Sciatic nerve (tissue), 2 donors: ENCODE data around the gene SYPL2. TPM values are rescaled to one million over a fixed set of nuclear protein-coding genes. Genes with fewer than 3 reads are reported as not detected.

Experiments
- ATAC-seq: fragments of 200-7000 bp; cut with Tn5 transposase; one replicate; pipeline ENCODE4 v1.9.1; 2020; ENCODE audit warnings: mild to moderate bottlenecking, moderate library complexity
- DNase-seq: peaks from one replicate; pipeline ENCODE4 v3.0.0-alpha.2; 2020; ENCODE audit warnings: low spot score
- intact Hi-C: fragments of 100-400 bp; cut with DNase I; formaldehyde crosslinking; loops from one replicate; pipeline ENCODE4 v1.14.2; 2022
- total RNA-seq: library from RNA; stranded (reverse); fragmentation: NEBNext Ultra II Directional; extraction: Animal tissue kit (Norgen Biotek cat#: 25700); gene quantifications from one replicate; pipeline ENCODE4 v1.2.1, GENCODE V29; 2021
- donor health status: DM: no; HTN: no; CAD: no.
- donor health status: DM: no; HTN: no; CAD: no.

Gene SYPL2
- total RNA-seq, 1 donor from 2014 or later, result 4.2 TPM

DNA sequence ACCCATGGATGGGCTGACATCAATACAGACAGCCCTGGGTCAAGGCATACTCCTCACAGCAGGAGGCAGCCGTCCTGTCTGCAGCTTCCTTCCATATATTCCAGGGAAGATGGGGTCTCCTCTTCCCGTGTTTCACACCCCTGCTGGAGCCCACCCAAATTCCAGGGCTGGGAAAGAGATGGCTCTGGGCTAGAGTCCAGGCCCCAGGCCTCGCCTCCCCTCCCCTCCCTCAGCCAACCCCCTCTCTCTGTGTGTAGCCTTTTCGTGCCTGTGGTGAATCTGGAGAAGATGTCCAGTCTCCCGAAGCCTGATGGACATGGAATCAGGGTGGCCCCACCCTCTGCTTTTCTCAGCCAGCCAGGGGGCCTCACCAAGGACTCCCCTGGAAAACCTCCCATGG is 20.9 kb downstream of the SYPL2 start:
- no peak for DNase-seq
- ATAC-seq, result no peak
- intact Hi-C loops, result no loop called here

DNA sequence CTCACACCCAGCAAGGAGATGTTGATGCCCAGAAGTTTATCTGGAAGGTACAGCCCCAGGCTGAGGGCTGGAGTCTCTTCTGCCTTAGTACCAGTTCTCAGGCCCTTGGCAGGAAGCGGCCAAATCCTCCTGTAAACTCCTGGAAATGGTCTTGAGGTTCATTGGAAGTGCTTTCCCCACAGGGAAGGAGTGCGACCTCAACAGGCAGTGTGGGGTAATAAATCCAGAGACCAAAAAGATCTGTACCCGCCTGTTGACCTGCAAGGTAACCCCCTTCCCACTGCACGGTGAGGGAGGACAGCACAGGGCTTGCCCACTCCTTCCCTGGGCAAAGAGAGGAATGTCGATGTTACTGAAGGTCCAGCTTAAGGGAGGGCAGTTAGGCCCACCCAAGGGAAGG is 21.9 kb downstream of the SYPL2 start:
- DNase-seq (no peak), ATAC-seq (no peak)
- intact Hi-C loops, result no loop called here

DNA sequence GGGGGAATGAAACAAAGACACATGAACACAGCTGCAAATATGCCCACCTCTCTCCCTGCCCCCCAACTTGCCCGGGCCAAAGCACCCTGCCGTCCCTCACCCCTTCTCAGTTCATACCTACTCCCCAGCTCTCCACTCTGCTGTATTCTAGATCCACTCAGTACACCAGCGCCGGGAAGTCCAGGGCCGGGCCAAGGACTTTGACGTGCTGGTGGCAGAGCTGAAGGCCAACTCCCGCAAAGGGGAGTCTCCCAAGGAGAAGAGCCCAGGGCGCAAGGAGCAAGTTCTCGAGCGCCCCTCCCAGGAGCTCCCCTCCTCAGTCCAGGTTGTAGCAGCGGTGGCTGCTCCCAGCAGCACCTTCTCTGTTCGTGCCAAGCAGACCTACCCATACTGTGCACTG is 22.4 kb downstream of the SYPL2 start:
- ATAC-seq, result no peak
- DNase-seq, result no peak
- intact Hi-C loops, result no loop called here

DNA sequence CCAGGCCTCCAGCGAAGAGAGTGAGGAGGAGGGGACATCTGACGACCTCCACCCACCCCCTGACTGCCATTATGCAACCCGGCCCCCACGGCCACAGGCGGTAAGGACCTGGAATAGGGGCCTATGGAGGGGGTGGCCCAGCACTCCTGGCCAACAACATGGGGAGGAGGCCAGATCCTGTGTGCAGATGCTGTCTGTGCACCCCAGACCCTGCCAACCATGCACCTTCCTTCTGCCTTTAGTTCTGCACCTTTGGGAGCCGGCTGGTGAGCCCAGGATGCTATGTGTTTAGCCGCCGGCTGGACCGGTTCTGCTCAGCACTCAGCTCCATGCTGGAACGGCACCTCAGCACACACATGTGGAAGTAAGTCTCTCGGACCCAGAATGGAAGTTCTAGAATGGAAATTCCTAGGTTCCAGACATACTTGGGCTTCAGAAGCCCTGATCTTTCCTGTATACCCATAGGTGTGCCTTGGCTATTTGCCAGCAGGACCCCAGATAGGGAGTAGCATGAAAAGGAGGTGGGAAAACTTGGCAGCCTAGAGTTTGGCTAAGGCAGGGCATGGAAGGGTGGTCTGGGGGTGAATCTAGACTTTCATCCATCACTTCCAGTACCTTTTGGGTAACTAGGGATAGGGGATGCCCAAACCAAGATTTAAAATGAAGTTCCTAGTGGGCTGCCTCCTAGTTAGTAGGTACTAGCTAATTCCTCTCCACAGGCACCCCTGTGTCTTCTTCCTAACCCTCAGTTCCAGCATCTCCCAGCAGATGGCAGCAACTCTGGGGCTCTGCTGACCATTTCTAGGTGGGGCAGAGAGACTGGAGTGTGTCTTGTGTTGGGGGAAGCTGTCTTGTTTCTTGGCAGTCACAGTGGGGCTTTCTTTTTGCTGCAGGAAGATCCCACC is 23.9 kb downstream of the SYPL2 start:
- peak; percentile 84 for DNase-seq
- intact Hi-C loops, result no loop called here

DNA sequence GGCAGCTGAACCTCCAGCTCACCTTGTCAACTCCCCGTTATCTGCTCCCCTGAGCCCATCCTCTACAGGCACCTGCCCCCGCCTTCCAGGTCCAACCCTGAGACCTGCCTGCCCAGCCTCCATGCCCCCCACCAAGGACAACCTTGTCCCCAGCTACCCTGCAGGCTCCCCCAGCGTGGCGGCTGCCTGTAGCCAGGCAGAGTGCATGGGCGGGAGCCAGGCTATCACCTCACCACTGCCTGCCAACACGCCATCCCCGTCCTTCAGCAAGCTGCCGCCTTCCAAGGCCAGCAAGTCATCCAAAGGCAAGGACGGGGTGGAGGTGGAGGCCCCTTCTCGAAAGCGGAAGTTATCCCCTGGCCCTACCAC is 24.6 kb downstream of the SYPL2 start:
- intact Hi-C loops, result no loop called here
- no peak for DNase-seq
- ATAC-seq, result no peak

More for the DNA sequence above, 23.9 kb downstream of the SYPL2 start:
- peak; percentile 52 for ATAC-seq

DNA sequence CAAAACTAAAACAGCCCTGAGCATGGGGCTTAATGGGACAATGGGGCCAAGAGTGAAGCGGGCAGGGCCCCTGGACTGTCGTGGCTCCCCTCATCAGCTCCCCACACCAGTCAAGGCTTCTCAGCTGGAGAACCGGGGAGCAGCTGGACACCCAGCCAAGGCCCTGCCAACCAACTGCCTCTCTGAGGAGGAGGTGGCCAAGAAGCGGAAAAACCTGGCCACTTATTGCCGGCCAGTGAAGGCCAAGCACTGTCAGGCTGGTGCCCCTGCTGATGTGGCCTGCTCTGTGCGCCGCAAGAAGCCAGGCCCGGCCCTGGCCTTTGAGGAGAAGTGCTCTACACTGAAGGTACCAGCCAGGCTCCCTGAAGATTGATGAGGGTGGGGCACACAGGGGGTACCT is 25.0 kb downstream of the SYPL2 start:
- ATAC-seq (no peak), DNase-seq (no peak)
- intact Hi-C loops, result no loop called here

DNA sequence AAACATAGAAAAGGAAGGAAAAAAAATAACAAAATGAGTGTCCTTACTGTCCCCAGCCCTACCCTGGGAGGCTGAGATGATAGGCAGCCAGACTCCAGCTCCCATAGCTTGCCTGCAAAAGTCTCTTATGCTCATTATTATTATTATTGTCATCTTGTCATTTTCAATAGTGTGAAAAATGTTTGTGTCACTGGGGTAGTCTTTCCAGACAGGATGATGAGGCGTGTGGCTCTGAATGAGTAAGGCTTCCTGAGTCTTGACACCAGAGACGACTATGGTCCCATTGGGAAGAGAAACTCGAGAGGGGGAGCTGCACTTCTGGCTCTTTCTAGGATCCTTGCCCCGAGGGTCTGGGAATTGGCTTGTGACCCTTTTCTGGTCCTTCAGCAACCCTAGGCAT is 26.4 kb downstream of the SYPL2 start:
- ATAC-seq (no peak), DNase-seq (no peak)
- intact Hi-C loops, result loop anchor here (2.0 kb wide), 1 partner anchor 40 kb away; no protein-coding TSS in a partner anchor

DNA sequence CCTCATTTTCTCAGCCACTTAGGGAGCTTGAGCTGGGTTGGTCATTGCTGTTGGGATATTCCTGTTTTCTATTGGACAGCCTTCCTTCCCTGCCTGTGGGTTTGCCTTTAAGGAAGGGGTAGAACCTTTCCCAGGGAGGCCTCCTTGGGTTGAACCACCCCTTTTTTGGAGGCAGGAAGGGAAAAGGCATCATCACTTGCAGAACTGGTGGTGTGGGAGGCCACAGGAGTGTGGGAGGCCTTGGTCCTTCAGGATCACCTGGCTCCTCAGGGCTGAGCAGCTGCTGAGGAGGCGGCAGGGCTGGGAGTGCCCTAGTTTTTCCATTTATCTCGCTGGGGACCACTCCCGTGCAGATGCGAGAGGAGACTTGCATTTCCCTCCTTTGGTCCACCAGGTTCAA is 26.9 kb downstream of the SYPL2 start:
- DNase-seq, result no peak
- ATAC-seq, result peak; percentile 1
- intact Hi-C loops, result loop anchor here (2.0 kb wide), 1 partner anchor 40 kb away; no protein-coding TSS in a partner anchor

DNA sequence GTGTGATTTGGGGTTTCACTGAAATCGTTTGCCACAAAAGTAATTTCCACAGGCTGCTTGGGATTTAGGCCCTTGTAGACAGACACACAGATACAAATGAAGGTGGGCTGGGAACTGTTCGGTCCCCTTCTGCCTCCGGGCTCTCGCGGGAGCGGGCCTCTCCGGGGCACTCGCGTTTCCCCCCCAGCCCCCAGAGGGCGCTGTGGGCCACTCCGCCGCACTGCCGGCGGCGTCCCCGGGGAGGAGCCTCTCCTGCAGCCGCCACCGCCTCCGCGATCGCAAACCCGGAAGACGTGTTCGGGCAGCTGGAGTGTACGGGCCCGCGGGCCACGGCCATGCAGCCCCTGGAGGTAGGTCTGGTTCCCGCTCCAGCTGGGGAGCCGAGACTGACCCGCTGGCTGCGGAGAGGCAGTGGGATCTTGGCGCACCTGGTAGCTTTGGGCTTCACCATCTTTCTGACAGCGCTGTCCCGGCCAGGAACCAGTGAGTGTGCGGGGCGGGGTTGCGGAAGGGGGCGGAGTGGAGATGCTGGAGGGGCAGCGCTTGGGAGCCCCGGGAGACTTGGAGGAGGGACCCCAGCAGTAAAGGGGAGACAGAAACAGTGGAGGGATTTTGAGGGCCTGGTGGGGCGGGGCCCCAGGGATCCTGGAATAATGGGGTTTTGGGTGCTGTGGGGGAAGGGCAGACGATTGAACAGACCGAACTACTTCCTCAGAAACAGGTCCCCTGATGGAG is 27.6 kb downstream of the SYPL2 start, which contains the start of gene CYB561D1:
CYB561D1 (plus strand) TSS at position 290 of the 735 bp plus-strand sequence; CDS start at position 336, 46 bp downstream.
- intact Hi-C loops, result loop anchor here (2.0 kb wide), 1 partner anchor 39 kb away; no protein-coding TSS in a partner anchor
- DNase-seq, result peak; percentile 93
- peak; percentile 93 for ATAC-seq

DNA sequence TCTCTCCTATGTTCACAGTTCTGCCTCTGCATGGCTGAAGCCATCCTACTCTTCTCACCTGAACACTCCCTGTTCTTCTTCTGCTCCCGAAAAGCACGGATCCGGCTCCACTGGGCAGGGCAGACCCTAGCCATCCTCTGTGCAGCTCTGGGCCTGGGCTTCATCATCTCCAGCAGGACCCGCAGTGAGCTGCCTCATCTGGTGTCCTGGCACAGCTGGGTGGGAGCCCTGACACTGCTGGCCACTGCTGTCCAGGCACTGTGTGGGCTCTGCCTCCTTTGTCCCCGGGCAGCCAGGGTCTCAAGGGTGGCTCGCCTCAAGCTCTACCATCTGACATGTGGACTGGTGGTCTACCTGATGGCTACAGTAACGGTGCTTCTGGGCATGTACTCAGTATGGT is 29.4 kb downstream of the SYPL2 start:
- intact Hi-C loops, result no loop called here
- no peak for ATAC-seq
- no peak for DNase-seq

DNA sequence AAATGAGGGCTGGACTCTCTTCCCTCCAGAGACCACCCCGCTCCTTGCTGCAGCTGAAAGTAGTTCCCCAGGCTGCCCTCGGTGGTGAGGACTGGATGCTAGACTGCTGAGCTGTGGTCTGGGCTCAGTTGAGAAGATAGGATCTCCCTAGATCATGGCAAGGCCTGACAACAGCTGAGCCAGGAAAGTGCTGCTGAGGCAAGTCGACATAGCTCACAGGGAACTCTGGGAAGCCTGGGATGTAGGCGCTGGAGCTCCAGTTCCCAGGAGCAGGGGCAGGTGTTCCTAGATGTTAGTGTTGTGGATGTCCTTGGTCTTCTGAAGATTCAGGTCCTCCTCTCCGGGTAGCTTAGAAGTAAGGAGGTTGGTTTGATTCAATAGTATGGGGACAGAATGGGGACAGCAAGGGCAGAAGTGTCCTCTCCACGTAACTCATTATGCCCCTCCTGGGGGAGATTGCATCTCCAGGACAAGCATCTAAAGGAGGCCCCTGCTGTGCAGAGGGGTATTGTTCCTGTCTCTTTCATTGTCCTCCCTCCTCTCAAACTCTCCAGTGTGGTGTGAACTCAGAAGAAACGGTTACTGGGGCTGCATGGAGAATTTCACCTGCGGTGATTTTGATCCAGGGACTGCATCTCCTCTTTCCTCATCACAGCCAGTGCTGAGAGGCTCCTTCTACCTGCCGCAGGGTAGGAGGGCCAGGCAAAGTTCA is 31.3 kb downstream of the SYPL2 start:
- no peak for ATAC-seq
- DNase-seq, result no peak
- intact Hi-C loops, result no loop called here

DNA sequence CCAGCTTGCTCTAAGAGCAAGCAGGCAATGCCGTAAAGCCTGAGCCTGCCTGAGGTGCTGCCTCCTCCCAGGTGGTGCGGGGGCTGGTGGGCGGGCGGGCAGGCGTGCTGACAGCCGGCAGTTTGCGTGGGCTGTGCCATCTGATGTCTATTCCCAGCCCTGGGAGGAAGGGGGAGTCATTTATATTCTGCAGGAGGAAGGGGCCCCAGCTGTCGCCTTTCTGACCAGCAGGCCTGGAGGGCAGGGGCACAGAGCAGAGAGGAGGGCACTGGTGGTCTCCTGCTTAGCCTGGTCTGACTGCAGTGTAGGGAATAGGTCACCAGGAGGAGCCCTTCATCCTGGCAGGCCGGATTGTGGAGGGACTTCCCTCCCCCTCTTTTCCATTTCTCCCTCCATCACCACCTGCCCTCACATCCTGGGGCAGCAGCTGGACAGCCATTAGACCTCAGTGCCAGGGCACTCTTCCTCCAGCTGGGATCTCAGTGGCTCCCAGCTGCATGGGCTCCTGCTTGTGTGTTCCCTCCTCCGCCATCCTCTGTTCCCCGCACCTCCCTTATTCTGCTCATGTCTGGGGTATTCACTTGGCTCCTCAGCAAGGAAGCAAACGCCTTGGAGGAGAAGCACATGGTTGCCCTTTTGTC is 31.9 kb downstream of the SYPL2 start:
- ATAC-seq (peak; percentile 9), DNase-seq (no peak)
- intact Hi-C loops, result no loop called here

DNA sequence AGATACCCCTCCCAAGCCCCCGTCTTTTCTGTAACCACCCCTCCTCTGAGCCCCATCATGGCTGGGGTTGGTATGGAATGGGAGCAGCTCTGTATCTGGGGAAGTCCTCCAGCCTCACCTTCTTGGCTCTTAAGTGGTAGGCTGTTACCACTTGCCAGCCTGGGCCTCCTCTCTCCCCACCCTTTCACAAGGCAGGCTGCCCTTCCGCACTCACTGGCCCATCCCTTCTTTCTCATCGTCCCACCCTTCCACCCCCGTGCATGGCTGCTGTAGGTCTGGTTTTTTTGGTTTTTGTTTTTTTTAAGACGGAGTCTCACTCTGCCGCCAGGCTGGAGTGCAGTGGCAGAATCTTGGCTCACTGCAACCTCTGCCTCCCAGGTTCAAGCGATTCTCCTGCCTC is 32.7 kb downstream of the SYPL2 start:
- ATAC-seq (no peak), DNase-seq (no peak)
- intact Hi-C loops, result no loop called here

DNA sequence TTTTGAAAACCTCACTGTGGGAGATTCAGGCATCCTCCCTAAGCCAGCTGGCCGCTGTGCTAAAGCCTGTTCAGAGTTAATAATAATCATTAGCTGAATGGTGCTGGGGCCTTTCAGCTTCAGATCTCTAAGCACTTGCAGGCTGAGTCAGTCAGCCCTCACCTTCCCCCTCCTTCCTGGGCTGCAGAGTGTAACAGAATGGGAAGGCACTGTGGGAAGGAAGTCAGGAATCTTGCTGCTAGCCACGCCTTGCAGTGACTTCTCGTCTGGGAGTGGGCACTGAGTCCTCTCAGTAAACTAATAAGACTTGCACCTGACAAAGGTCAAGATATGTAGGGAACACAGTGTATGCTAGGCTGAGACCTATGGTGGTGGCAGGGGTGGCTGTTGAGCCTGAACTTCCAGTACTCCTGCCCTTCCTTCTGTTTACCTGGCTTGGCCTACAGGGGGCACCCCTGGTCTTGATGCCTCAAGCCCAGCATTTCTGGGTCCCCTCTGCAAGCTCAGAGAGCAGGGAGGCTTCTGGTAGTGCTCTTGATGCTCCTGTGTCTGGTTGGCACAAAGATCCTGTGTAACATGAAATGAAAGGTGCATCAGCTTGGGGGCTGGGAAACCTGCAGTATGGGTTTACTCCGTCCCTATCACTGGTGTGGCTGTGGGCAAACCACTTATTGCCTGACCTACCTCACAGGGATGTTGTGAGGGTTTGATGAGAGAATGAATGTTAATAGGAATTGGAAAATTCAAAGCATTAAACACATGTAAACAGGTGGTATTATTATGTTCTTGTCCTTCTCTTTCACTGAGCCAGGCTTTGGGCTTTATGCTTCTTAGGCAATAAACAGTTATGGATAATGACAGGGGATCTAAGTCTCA is 33.6 kb downstream of the SYPL2 start:
- ATAC-seq (no peak), DNase-seq (no peak)
- intact Hi-C loops, result no loop called here

DNA sequence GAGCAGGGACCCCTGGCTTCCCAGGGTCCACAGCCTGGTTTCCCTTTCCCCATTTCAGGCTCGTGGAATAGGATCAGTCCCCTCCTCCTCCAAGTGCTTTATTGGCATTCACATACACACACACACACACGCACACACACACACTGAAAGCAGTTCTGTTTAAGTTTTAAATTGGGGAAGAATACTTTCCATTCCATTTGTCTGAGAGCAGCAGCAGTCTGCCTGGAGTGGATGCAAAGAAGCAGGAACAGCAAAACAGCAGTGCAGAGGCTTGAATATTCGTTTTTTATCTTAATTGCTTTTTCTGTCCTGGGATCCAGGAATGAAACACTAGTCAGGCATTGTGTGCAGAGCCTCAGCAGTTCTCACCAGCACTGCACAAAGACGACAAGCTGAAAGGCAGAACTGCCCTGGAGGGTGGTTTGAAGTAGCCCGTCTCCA is 34.6 kb downstream of the SYPL2 start:
- intact Hi-C loops, result no loop called here
- ATAC-seq (no peak), DNase-seq (no peak)

DNA sequence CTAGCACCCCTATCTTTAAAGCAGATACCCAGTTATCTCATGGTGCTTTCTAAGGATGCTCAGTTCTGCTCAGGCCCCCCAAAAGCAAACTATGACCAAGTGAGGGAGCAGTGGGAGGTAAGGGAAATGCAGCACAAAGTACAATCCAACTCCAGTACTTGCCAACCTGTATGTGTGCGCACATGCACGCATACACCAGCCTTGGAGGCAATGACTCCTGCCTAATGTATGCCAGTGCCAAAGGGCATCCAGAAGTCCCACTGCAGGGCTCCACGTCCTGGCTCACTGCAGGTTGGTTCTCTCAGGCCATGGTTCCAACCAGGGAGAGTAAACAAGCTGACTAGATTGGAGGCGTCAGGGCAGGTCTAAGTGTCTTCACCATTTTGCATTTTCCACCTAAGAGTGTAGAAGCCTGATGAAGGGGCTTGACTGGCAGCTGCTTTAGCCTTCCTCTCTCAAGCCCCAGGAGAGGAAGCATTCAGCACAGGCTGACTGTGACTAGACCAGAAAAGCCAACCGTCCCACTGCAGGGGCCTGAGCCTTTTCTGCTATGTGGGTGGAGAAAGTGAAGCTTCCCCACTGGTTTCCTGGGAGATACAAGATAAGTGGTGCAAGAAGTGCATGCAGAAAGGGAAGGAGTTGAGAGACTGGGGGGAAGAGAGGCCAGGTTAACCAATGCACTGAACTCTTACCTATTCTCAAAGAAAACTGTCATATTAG is 35.5 kb downstream of the SYPL2 start:
- no peak for DNase-seq
- no peak for ATAC-seq
- intact Hi-C loops, result no loop called here

DNA sequence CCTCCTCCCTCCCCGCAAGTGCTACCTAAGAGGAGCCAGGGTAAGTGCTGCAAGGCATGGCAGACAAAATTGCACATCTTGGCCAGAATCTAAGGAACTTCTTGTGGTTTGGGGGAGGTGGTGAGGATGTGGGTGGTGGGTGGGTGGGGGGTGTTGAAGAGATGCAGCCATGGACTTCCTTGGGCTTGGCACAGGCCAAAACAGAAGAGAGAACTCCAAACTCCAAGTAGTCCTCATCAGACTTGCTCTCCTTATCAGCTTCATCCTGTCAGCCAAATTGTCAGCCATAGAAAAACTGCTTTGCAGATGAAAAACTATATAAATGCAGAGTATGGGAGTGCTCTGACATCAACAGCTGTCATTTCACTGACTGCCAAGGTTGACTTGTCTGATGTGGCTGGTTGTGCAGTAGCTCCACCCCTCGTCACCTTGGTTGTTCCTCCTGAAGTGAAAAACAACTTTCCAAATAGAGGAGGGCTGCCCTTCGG is 36.1 kb downstream of the SYPL2 start:
- no peak for DNase-seq
- ATAC-seq, result no peak
- intact Hi-C loops, result no loop called here
